ENCODE results near the gene PPP6R2.

The PPP6R2 gene

GRCh38 chr22:50437511-50438304 is 94.6 kb downstream of the PPP6R2 start:
- H3K9ac ChIP-seq (ENCODE audit: low read depth, low read length, poor library complexity, severe bottlenecking): no peak overlapping the region
- no peak for TF ChIP-seq EZH2phosphoT487 (IDR thresholded peaks at IDR 0.05; ENCODE audit: borderline replicate concordance)
- TF ChIP-seq CTCF (conservative IDR thresholded peaks at IDR 0.05; ENCODE audit: low read length): no peak
- no peaks in the 10 kb centered on the region for H3F3A ChIP-seq (ENCODE audit: low read depth)
- H3K27me3 ChIP-seq (ENCODE audit: insufficient read depth, low read length, poor library complexity, severe bottlenecking): no peaks in the 10 kb centered on the region
- H2AFZ ChIP-seq (ENCODE audit: low read length): no peak overlapping the region
- no peaks in the 10 kb centered on the region for H3K4me1 ChIP-seq (ENCODE audit: insufficient read depth, low read length, poor library complexity, severe bottlenecking)
- H3K4me2 ChIP-seq (ENCODE audit: low read depth, low read length, poor library complexity, severe bottlenecking): no peak overlapping the region
- no peak overlapping the region for H3K4me3 ChIP-seq (ENCODE audit: low read length, poor library complexity, severe bottlenecking)
- peaks cover 30% of the 10 kb centered on the region; the same call in 1 of the 2 replicates for H3K36me3 ChIP-seq (ENCODE audit: insufficient read depth, low read length)
- H3K9me3 ChIP-seq (ENCODE audit: insufficient read depth, low read depth, low read length): no peaks in the 10 kb centered on the region
- H3K9me2 ChIP-seq (replicated peaks; ENCODE audit: low read depth, low read length): no peaks in the 10 kb centered on the region
- H3K79me2 ChIP-seq (ENCODE audit: insufficient read depth, low read length): no peaks in the 10 kb centered on the region
- no peaks in the 10 kb centered on the region for H4K20me1 ChIP-seq (ENCODE audit: insufficient read depth, low read length, poor library complexity, severe bottlenecking)

GRCh38 chr22:50438305-50439275 is 95.5 kb downstream of the PPP6R2 start:
- TF ChIP-seq EZH2phosphoT487 (IDR thresholded peaks at IDR 0.05; ENCODE audit: borderline replicate concordance) (no peak), CTCF (conservative IDR thresholded peaks at IDR 0.05; ENCODE audit: low read length) (no peak)
- Histone ChIP-seq H3K4me3 (ENCODE audit: low read length, poor library complexity, severe bottlenecking) (no peak overlapping the region), H3K27me3 (ENCODE audit: insufficient read depth, low read length, poor library complexity, severe bottlenecking) (no peaks in the 10 kb centered on the region), H3F3A (ENCODE audit: low read depth) (no peaks in the 10 kb centered on the region), H3K4me1 (ENCODE audit: insufficient read depth, low read length, poor library complexity, severe bottlenecking) (no peaks in the 10 kb centered on the region), H4K20me1 (ENCODE audit: insufficient read depth, low read length, poor library complexity, severe bottlenecking) (no peaks in the 10 kb centered on the region), H3K9ac (ENCODE audit: low read depth, low read length, poor library complexity, severe bottlenecking) (no peak overlapping the region), H3K4me2 (ENCODE audit: low read depth, low read length, poor library complexity, severe bottlenecking) (no peak overlapping the region), H2AFZ (ENCODE audit: low read length) (no peak overlapping the region), H3K9me2 (replicated peaks; ENCODE audit: low read depth, low read length) (no peaks in the 10 kb centered on the region), H3K79me2 (ENCODE audit: insufficient read depth, low read length) (no peaks in the 10 kb centered on the region), H3K9me3 (ENCODE audit: insufficient read depth, low read depth, low read length) (no peaks in the 10 kb centered on the region), H3K36me3 (ENCODE audit: insufficient read depth, low read length) (peaks cover 30% of the 10 kb centered on the region; the same call in 1 of the 2 replicates)

GRCh38 chr22:50439314-50439870 is 96.3 kb downstream of the PPP6R2 start:
- no peaks in the 10 kb centered on the region for H3K79me2 ChIP-seq (ENCODE audit: insufficient read depth, low read length)
- no peak overlapping the region for H3K4me3 ChIP-seq (ENCODE audit: low read length, poor library complexity, severe bottlenecking)
- H3F3A ChIP-seq (ENCODE audit: low read depth): no peaks in the 10 kb centered on the region
- no peak for TF ChIP-seq CTCF (conservative IDR thresholded peaks at IDR 0.05; ENCODE audit: low read length)
- no peak for TF ChIP-seq EZH2phosphoT487 (IDR thresholded peaks at IDR 0.05; ENCODE audit: borderline replicate concordance)
- no peak overlapping the region for H3K9ac ChIP-seq (ENCODE audit: low read depth, low read length, poor library complexity, severe bottlenecking)
- no peaks in the 10 kb centered on the region for H3K4me1 ChIP-seq (ENCODE audit: insufficient read depth, low read length, poor library complexity, severe bottlenecking)
- no peak overlapping the region for H3K4me2 ChIP-seq (ENCODE audit: low read depth, low read length, poor library complexity, severe bottlenecking)
- H3K9me3 ChIP-seq (ENCODE audit: insufficient read depth, low read depth, low read length): no peaks in the 10 kb centered on the region
- H3K27me3 ChIP-seq (ENCODE audit: insufficient read depth, low read length, poor library complexity, severe bottlenecking): no peaks in the 10 kb centered on the region
- H3K36me3 ChIP-seq (ENCODE audit: insufficient read depth, low read length): peaks cover 30% of the 10 kb centered on the region; the same call in 1 of the 2 replicates
- H4K20me1 ChIP-seq (ENCODE audit: insufficient read depth, low read length, poor library complexity, severe bottlenecking): no peaks in the 10 kb centered on the region
- no peaks in the 10 kb centered on the region for H3K9me2 ChIP-seq (replicated peaks; ENCODE audit: low read depth, low read length)
- H2AFZ ChIP-seq (ENCODE audit: low read length): no peak overlapping the region

Measured in Loucy (cell line).